ENCODE results near the gene RNF168. TPM values are rescaled to one million over a fixed set of nuclear protein-coding genes. Genes with fewer than 3 reads are reported as not detected.

Gene RNF168
- polyA plus RNA-seq, 3 donors, result 4.4 to 6.9 (median 6.7) TPM

GRCh38 chr3:196440041-196440537 is 63.5 kb downstream of the RNF168 start:
- H3K4me3 ChIP-seq (replicated peaks in 1 of 3; ENCODE audit: low read depth in 2 of 3, low read length in 3 of 3), result no peak overlapping the region
- no peaks in the 10 kb centered on the region for H4K20me1 ChIP-seq (ENCODE audit: insufficient read depth, low read length)
- DNase-seq, result no peak
- TF ChIP-seq CTCF (IDR thresholded peaks at IDR 0.05), result no peak
- Mint-ChIP-seq H3K4me1 (peaks cover 12% of the 10 kb centered on the region), H3K27me3 (ENCODE audit: low read depth in 3 of 3) (peaks cover 0 to 3% (median 2%) of the 10 kb centered on the region in 3 donors), H3K9me3 (no peaks in the 10 kb centered on the region), H3K27ac (peak overlapping the region in 1 of 7 donors; percentile 41), H3K36me3 (no peaks in the 10 kb centered on the region), H3K4me3 (no peak overlapping the region)
- no peak overlapping the region for H3K4me2 ChIP-seq (replicated peaks; ENCODE audit: extremely low read depth, low read length, poor library complexity, severe bottlenecking)
- H3K79me2 ChIP-seq (ENCODE audit: insufficient read depth, low read length), result no peaks in the 10 kb centered on the region
- H3K27ac ChIP-seq (ENCODE audit: low read depth in 1 of 2, low read length in 2 of 2), result no peak overlapping the region
- H3K36me3 ChIP-seq (replicated peaks in 1 of 2; ENCODE audit: control insufficient read depth in 1 of 2, insufficient read depth in 2 of 2, low read length in 2 of 2), result no peaks in the 10 kb centered on the region
- H3K27me3 ChIP-seq (ENCODE audit: control insufficient read depth in 2 of 2, insufficient read depth in 2 of 2, low read length in 2 of 2), result no peaks in the 10 kb centered on the region
- intact Hi-C loops (cut with micrococcal nuclease), result no loop called here
- no peaks in the 10 kb centered on the region for H3K9me3 ChIP-seq (replicated peaks in 1 of 2; ENCODE audit: control insufficient read depth in 1 of 2, insufficient read depth in 1 of 2, low read length in 2 of 2)
- no peak overlapping the region for H3K9ac ChIP-seq (ENCODE audit: insufficient read depth, low read length, poor library complexity, severe bottlenecking)
- H2AFZ ChIP-seq (ENCODE audit: insufficient read depth, low read depth, low read length, poor library complexity, severe bottlenecking), result no peak overlapping the region
- WGBS (ENCODE audit: insufficient coverage), result 80% methylated on average over 5 of the region's 6 CpGs
- H3K4me1 ChIP-seq (ENCODE audit: control insufficient read depth in 1 of 2, insufficient read depth in 2 of 2, low read length in 2 of 2), result peaks cover 0 to 7% of the 10 kb centered on the region in 2 donors

GRCh38 chr3:196432137-196432879 is 71.3 kb downstream of the RNF168 start, which contains the start of gene UBXN7:
TSS of gene UBXN7 (minus strand) at chr3:196432427. CDS start at chr3:196432399, 28 bp downstream.
- peak within 1 kb of the TSS; percentile 99 for H3K4me2 ChIP-seq (replicated peaks; ENCODE audit: extremely low read depth, low read length, poor library complexity, severe bottlenecking)
- peak; percentile 91 to 94 (median 92) for DNase-seq
- peaks cover 37% of the 10 kb centered on the region for H4K20me1 ChIP-seq (ENCODE audit: insufficient read depth, low read length)
- H3K9me3 ChIP-seq (replicated peaks in 1 of 2; ENCODE audit: control insufficient read depth in 1 of 2, insufficient read depth in 1 of 2, low read length in 2 of 2), result no peaks in the 10 kb centered on the region
- Mint-ChIP-seq H3K4me3 (peak within 1 kb of the TSS; percentile 94 to 98), H3K9me3 (no peaks in the 10 kb centered on the region), H3K4me1 (peaks cover 23% of the 10 kb centered on the region), H3K27me3 (ENCODE audit: low read depth in 3 of 3) (peaks cover 0 to 2% (median 1%) of the 10 kb centered on the region in 3 donors), H3K36me3 (peaks cover 6 to 13% of the 10 kb centered on the region in 2 donors), H3K27ac (peak within 1 kb of the TSS; percentile 76 to 95 (median 88))
- intact Hi-C loops (cut with micrococcal nuclease), result loop anchor here in 1 of 2 donors (5.0 kb wide), 1 partner anchor 70 kb away; the partner anchor contains the start of gene RNF168
- WGBS (ENCODE audit: insufficient coverage), result under 1% methylated on average over 52 of the region's 67 CpGs
- H3K27me3 ChIP-seq (ENCODE audit: control insufficient read depth in 2 of 2, insufficient read depth in 2 of 2, low read length in 2 of 2), result no peaks in the 10 kb centered on the region
- peak within 1 kb of the TSS; percentile 93 for H2AFZ ChIP-seq (ENCODE audit: insufficient read depth, low read depth, low read length, poor library complexity, severe bottlenecking)
- peaks cover 50% of the 10 kb centered on the region for H3K79me2 ChIP-seq (ENCODE audit: insufficient read depth, low read length)
- H3K4me3 ChIP-seq (replicated peaks in 1 of 3; ENCODE audit: low read depth in 2 of 3, low read length in 3 of 3), result peak within 1 kb of the TSS; percentile 92 to 100 (median 99)
- H3K27ac ChIP-seq (ENCODE audit: low read depth in 1 of 2, low read length in 2 of 2), result peak within 1 kb of the TSS; percentile 69 to 93
- TF ChIP-seq CTCF (IDR thresholded peaks at IDR 0.05), result no peak
- H3K4me1 ChIP-seq (ENCODE audit: control insufficient read depth in 1 of 2, insufficient read depth in 2 of 2, low read length in 2 of 2), result peaks cover 16 to 22% of the 10 kb centered on the region in 2 donors
- H3K36me3 ChIP-seq (replicated peaks in 1 of 2; ENCODE audit: control insufficient read depth in 1 of 2, insufficient read depth in 2 of 2, low read length in 2 of 2), result peaks cover 2 to 5% of the 10 kb centered on the region in 2 donors
- peak within 1 kb of the TSS; percentile 98 for H3K9ac ChIP-seq (ENCODE audit: insufficient read depth, low read length, poor library complexity, severe bottlenecking)

Data from CD14-positive monocyte (primary cell).